Gastrocnemius medialis (tissue), 4 donors: ENCODE results near the gene WWOX. TPM values are rescaled to one million over a fixed set of nuclear protein-coding genes. Genes with fewer than 3 reads are reported as not detected.

Source experiments
- ATAC-seq, 2 donors: fragments of 150-250 bp; one replicate each; pipeline ENCODE4 v1.9.1; 2016
- DNase-seq, 2 donors: peaks; one replicate each; pipeline ENCODE4 v3.0.0-alpha.2; 2019
- H3K27ac ChIP-seq, 4 donors: fragments of 200-600 bp; sonication (generic); 1 replicate in 1 of 4; 2 replicates in 3 of 4; pipeline ENCODE4 v1.5.1; 2016 to 2018; ENCODE audit warnings: mild to moderate bottlenecking in 2 of 4, moderate library complexity in 1 of 4
- H3K27me3 ChIP-seq, 3 donors: fragments of 200-600 bp; sonication (generic) in 2 of 3; 1 replicate in 1 of 3; 2 replicates in 2 of 3; pipeline versions ENCODE4 v1.5.1 to v1.6.0; 2016 to 2019; ENCODE audit warnings: mild to moderate bottlenecking in 1 of 3, moderate library complexity in 1 of 3
- H3K36me3 ChIP-seq, 2 donors: fragments of 200-600 bp; sonication (generic) in 1 of 2; one replicate each; pipeline ENCODE4 v1.5.1; 2017 to 2018
- H3K4me1 ChIP-seq, 2 donors: fragments of 200-600 bp; sonication (generic) in 1 of 2; one replicate each; pipeline ENCODE4 v1.5.1; 2016 to 2017; ENCODE audit warnings: mild to moderate bottlenecking in 2 of 2
- H3K4me3 ChIP-seq, 4 donors: fragments of 200-600 bp; sonication (generic) in 3 of 4; 1 replicate in 1 of 4; 2 replicates in 3 of 4; pipeline ENCODE4 v1.5.1; 2016 to 2019; ENCODE audit warnings: mild to moderate bottlenecking in 2 of 4
- H3K9me3 ChIP-seq, 3 donors: fragments of 200-600 bp; sonication (generic) in 2 of 3; 1 replicate in 1 of 3; 2 replicates in 2 of 3; pipeline ENCODE4 v1.5.1; 2016 to 2019
- POLR2A ChIP-seq, 2 donors: fragments of 450-650 bp; IDR thresholded peaks; one replicate each; pipeline ENCODE4 v1.6.1; 2017; ENCODE audit warnings: antibody characterized with exemption in 2 of 2, mild to moderate bottlenecking in 2 of 2, moderate library complexity in 2 of 2
- in situ Hi-C, 4 donors: fragments of 200-750 bp; cut with MboI; loops; one replicate each; pipeline versions ENCODE4 v1.15.0 to v1.8.0; 2017; ENCODE audit warnings: low sequenced_read_pairs in 4 of 4
- intact Hi-C: fragments of 100-400 bp; cut with DNase I; formaldehyde crosslinking; loops from one replicate; pipeline ENCODE4 v1.15.1; 2023; ENCODE audit warnings: low total_unique reads
- total RNA-seq, 4 donors: library from RNA; depleted of rRNA; stranded (reverse); fragments of >200 nt; gene quantifications; one replicate each; pipeline versions ENCODE4 v1.1.0 to v1.2.3, GENCODE V29; 2016
- TF ChIP-seq, protein P1 (sequence below), 5 experiments: fragments of 450-650 bp in 3 of 5; fragments of 200-600 bp in 2 of 5; sonication (generic) in 2 of 5; IDR thresholded peaks in 4 of 5; conservative IDR thresholded peaks in 1 of 5; 1 replicate in 4 of 5; 2 replicates in 1 of 5; pipeline ENCODE4 v1.5.1; 2016 to 2019; ENCODE audit warnings: antibody characterized with exemption in 5 of 5, mild to moderate bottlenecking in 3 of 5, moderate library complexity in 3 of 5

Gene WWOX
- total RNA-seq, 4 donors from 2014 or later = 3.3 to 13.0 (median 6.0) TPM

DNA sequence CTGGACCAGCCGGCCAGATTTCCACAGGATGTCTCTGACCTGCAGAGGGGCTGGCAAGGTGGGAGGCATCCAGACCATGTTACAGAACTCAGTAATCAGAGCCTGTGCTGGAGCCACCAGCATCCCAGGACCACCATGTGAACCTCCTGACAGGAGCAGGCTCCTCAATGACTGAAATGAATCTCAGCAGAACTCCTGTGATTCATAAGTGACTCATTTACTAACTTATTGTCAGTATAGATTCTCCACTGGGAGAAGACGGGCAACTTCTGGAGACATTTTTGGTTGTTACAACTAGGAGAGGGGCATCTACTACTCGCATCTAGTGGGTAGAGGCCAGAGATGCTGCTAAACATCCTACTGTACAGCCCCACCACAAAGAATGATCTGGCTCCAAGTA, 3.1 kb upstream of the WWOX start:
- H3K9me3 ChIP-seq = no peaks in the 10 kb centered on the region
- ATAC-seq = no peak
- H3K4me1 ChIP-seq = peaks cover 5 to 6% of the 10 kb centered on the region in 2 donors
- intact Hi-C loops = loop anchor here (5.0 kb wide), 1 partner anchor 374 kb away; the partner anchor contains the start of gene NUDT7
- H3K4me3 ChIP-seq = no peak overlapping the region
- no peak overlapping the region for H3K27ac ChIP-seq
- no peaks in the 10 kb centered on the region for H3K27me3 ChIP-seq
- no peak for TF ChIP-seq POLR2A (IDR thresholded peaks at IDR 0.05)
- TF ChIP-seq, protein P1, sequence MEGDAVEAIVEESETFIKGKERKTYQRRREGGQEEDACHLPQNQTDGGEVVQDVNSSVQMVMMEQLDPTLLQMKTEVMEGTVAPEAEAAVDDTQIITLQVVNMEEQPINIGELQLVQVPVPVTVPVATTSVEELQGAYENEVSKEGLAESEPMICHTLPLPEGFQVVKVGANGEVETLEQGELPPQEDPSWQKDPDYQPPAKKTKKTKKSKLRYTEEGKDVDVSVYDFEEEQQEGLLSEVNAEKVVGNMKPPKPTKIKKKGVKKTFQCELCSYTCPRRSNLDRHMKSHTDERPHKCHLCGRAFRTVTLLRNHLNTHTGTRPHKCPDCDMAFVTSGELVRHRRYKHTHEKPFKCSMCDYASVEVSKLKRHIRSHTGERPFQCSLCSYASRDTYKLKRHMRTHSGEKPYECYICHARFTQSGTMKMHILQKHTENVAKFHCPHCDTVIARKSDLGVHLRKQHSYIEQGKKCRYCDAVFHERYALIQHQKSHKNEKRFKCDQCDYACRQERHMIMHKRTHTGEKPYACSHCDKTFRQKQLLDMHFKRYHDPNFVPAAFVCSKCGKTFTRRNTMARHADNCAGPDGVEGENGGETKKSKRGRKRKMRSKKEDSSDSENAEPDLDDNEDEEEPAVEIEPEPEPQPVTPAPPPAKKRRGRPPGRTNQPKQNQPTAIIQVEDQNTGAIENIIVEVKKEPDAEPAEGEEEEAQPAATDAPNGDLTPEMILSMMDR (IDR thresholded peaks at IDR 0.05 in 4 of 5, conservative IDR thresholded peaks at IDR 0.05 in 1 of 5) = no peak
- in situ Hi-C loops = no loop called here
- H3K36me3 ChIP-seq = no peaks in the 10 kb centered on the region
- DNase-seq = no peak

DNA sequence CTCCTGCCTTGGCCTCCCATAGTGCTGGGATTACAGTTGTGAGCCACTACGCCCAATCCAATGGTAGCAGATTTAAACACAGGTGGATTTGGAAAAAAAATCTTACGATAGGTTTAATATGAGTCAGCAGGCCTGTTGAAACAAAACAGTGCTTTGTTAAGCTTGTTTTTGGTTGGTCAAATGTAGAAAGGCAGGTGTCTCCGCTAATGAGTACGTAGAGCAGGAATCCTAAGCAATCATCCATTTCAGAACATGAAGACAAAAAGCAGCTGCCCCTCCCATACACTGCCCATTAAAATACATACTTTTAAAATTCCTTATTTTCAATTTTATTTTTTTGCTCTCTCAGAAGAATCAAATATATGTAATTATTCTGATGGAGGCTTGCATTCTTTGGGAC, 1.9 kb upstream of the WWOX start:
- no peak for DNase-seq
- intact Hi-C loops (loop anchor here (5.0 kb wide), 1 partner anchor 375 kb away; the partner anchor contains the start of gene NUDT7), in situ Hi-C loops (no loop called here)
- Histone ChIP-seq H3K4me3 (no peak overlapping the region), H3K27ac (no peak overlapping the region), H3K9me3 (no peaks in the 10 kb centered on the region), H3K27me3 (no peaks in the 10 kb centered on the region), H3K4me1 (peaks cover 5 to 6% of the 10 kb centered on the region in 2 donors), H3K36me3 (no peaks in the 10 kb centered on the region)
- TF ChIP-seq, protein P1 (IDR thresholded peaks at IDR 0.05 in 4 of 5, conservative IDR thresholded peaks at IDR 0.05 in 1 of 5) = no peak
- no peak for TF ChIP-seq POLR2A (IDR thresholded peaks at IDR 0.05)
- ATAC-seq = no peak

DNA sequence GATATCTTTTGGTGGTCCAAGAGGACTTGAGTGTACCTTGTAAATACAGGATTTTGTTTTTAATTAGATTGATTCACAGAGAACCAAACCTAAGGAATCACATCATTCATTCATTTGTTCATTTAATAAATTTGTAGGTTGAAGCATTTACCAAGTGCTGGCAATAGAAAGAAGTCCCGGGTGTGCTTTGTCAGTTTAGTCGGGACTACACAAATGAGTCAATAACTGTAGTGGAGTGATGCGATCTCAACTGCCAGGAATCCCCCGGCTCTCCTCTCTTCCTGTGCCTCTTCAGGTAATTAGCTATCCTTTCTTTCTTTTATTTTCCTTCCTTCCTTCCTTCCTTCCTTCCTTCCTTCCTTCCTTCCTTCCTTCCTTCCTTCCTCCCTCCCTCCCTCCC, 1.4 kb upstream of the WWOX start:
- no peaks in the 10 kb centered on the region for H3K36me3 ChIP-seq
- ATAC-seq (no peak), DNase-seq (no peak)
- H3K27me3 ChIP-seq = no peaks in the 10 kb centered on the region
- peaks cover 5 to 6% of the 10 kb centered on the region in 2 donors for H3K4me1 ChIP-seq
- H3K27ac ChIP-seq = no peak overlapping the region
- H3K4me3 ChIP-seq = no peak overlapping the region
- intact Hi-C loops (loop anchor here (2.0 to 5.0 kb wide), 2 partner anchors 376 to 423 kb away; partner anchors contain the start of gene NUDT7), in situ Hi-C loops (no loop called here)
- H3K9me3 ChIP-seq = no peaks in the 10 kb centered on the region
- TF ChIP-seq POLR2A (IDR thresholded peaks at IDR 0.05) = no peak
- TF ChIP-seq, protein P1 (IDR thresholded peaks at IDR 0.05 in 4 of 5, conservative IDR thresholded peaks at IDR 0.05 in 1 of 5) = no peak

DNA sequence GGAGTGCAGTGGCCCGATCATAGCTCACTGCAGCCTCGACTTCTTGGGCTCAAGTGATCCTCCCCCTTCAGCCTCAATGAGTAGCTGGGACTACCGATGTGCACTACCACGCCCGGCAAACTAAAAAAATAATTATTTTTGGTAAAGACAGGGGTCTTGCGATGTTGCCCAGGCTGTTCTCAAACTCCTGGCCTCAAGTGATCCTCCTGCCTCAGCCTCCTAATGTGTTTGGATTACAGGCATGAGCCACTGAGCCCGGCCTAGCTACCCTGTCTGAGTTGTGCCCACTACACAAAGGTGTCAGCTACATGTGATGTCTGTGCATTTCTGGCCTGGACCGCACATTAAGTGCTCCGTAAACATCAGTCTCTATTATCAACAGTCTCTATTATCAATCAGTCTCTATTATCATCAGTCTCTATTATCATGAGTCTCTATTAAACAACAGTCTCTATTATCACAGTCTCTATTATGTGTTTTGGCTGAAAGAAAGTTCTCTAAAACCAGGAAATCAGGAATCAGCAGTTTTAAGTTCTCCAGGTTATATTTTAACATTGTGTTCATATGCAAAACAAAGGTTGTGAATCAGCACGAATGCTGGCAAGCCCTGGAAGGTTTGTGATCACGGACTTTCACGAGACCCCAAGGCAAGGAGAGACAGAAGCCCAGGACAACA, 721 bp upstream of the WWOX start:
- H3K4me1 ChIP-seq = peaks cover 5 to 6% of the 10 kb centered on the region in 2 donors
- H3K4me3 ChIP-seq = peak overlapping the region; percentile 79 to 93 (median 92)
- ATAC-seq (no peak), DNase-seq (no peak)
- peak overlapping the region; percentile 83 to 90 (median 86) for H3K27ac ChIP-seq
- no peaks in the 10 kb centered on the region for H3K9me3 ChIP-seq
- H3K36me3 ChIP-seq = no peaks in the 10 kb centered on the region
- H3K27me3 ChIP-seq = no peaks in the 10 kb centered on the region
- in situ Hi-C loops (no loop called here), intact Hi-C loops (loop anchor here (1.0 to 5.0 kb wide), 3 partner anchors 376 to 907 kb away; partner anchors contain the start of genes MON1B and NUDT7)
- TF ChIP-seq, protein P1 (IDR thresholded peaks at IDR 0.05 in 4 of 5, conservative IDR thresholded peaks at IDR 0.05 in 1 of 5) = no peak
- TF ChIP-seq POLR2A (IDR thresholded peaks at IDR 0.05) = no peak
